ENCODE measurements around the gene ALG14.

ALG14 gene

GRCh38 chr1:94955767-94956632 is 116.8 kb downstream of the ALG14 start:
- H3K4me2 ChIP-seq (ENCODE audit: low read length) = no peak overlapping the region
- no peak overlapping the region for H2AFZ ChIP-seq (ENCODE audit: low read depth, low read length)
- H3K4me3 ChIP-seq (ENCODE audit: low read length) = no peak overlapping the region
- H4K20me1 ChIP-seq (ENCODE audit: insufficient read depth, low read length) = no peaks in the 10 kb centered on the region
- no peaks in the 10 kb centered on the region for H3K27me3 ChIP-seq (ENCODE audit: low read depth, low read length)
- H3K4me1 ChIP-seq (ENCODE audit: low read length) = peaks cover under 1% of the 10 kb centered on the region
- H3K9me3 ChIP-seq (ENCODE audit: insufficient read depth, low read length) = no peaks in the 10 kb centered on the region
- no peak overlapping the region for H3K9ac ChIP-seq (ENCODE audit: low read length)
- TF ChIP-seq, protein P1, sequence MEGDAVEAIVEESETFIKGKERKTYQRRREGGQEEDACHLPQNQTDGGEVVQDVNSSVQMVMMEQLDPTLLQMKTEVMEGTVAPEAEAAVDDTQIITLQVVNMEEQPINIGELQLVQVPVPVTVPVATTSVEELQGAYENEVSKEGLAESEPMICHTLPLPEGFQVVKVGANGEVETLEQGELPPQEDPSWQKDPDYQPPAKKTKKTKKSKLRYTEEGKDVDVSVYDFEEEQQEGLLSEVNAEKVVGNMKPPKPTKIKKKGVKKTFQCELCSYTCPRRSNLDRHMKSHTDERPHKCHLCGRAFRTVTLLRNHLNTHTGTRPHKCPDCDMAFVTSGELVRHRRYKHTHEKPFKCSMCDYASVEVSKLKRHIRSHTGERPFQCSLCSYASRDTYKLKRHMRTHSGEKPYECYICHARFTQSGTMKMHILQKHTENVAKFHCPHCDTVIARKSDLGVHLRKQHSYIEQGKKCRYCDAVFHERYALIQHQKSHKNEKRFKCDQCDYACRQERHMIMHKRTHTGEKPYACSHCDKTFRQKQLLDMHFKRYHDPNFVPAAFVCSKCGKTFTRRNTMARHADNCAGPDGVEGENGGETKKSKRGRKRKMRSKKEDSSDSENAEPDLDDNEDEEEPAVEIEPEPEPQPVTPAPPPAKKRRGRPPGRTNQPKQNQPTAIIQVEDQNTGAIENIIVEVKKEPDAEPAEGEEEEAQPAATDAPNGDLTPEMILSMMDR (IDR thresholded peaks at IDR 0.05; ENCODE audit: low read depth, low read length) = no peak
- TF ChIP-seq EZH2phosphoT487 (IDR thresholded peaks at IDR 0.05; ENCODE audit: low read depth) = no peak
- H3K36me3 ChIP-seq (replicated peaks; ENCODE audit: low read depth, low read length) = no peaks in the 10 kb centered on the region
- no peak overlapping the region for H3K27ac ChIP-seq (ENCODE audit: low read length)
- no peaks in the 10 kb centered on the region for H3K79me2 ChIP-seq (ENCODE audit: low read length)

- Histone ChIP-seq H3K4me2 (ENCODE audit: low read length) (no peak overlapping the region), H3K79me2 (ENCODE audit: low read length) (no peaks in the 10 kb centered on the region), H3K9me3 (ENCODE audit: insufficient read depth, low read length) (no peaks in the 10 kb centered on the region), H3K27ac (ENCODE audit: low read length) (no peak overlapping the region), H3K9ac (ENCODE audit: low read length) (no peak overlapping the region), H3K36me3 (replicated peaks; ENCODE audit: low read depth, low read length) (no peaks in the 10 kb centered on the region), H3K4me1 (ENCODE audit: low read length) (no peaks in the 10 kb centered on the region), H3K4me3 (ENCODE audit: low read length) (no peak overlapping the region), H3K27me3 (ENCODE audit: low read depth, low read length) (no peaks in the 10 kb centered on the region), H4K20me1 (ENCODE audit: insufficient read depth, low read length) (no peaks in the 10 kb centered on the region), H2AFZ (ENCODE audit: low read depth, low read length) (no peak overlapping the region)
- TF ChIP-seq, protein P1 (IDR thresholded peaks at IDR 0.05; ENCODE audit: low read depth, low read length) = no peak
- no peak for TF ChIP-seq EZH2phosphoT487 (IDR thresholded peaks at IDR 0.05; ENCODE audit: low read depth)
Observed at GRCh38 chr1:94954263-94955220, 118.2 kb downstream of the ALG14 start.

GRCh38 chr1:94953746-94954145 is 119.0 kb downstream of the ALG14 start:
- Histone ChIP-seq H3K27ac (ENCODE audit: low read length) (no peak overlapping the region), H2AFZ (ENCODE audit: low read depth, low read length) (no peak overlapping the region), H3K4me3 (ENCODE audit: low read length) (no peak overlapping the region), H3K9me3 (ENCODE audit: insufficient read depth, low read length) (no peaks in the 10 kb centered on the region), H3K36me3 (replicated peaks; ENCODE audit: low read depth, low read length) (no peaks in the 10 kb centered on the region), H3K27me3 (ENCODE audit: low read depth, low read length) (no peaks in the 10 kb centered on the region), H3K4me2 (ENCODE audit: low read length) (no peak overlapping the region), H3K79me2 (ENCODE audit: low read length) (no peaks in the 10 kb centered on the region), H4K20me1 (ENCODE audit: insufficient read depth, low read length) (no peaks in the 10 kb centered on the region), H3K9ac (ENCODE audit: low read length) (no peak overlapping the region), H3K4me1 (ENCODE audit: low read length) (no peaks in the 10 kb centered on the region)
- TF ChIP-seq, protein P1 (IDR thresholded peaks at IDR 0.05; ENCODE audit: low read depth, low read length) = no peak
- TF ChIP-seq EZH2phosphoT487 (IDR thresholded peaks at IDR 0.05; ENCODE audit: low read depth) = no peak

DNA sequence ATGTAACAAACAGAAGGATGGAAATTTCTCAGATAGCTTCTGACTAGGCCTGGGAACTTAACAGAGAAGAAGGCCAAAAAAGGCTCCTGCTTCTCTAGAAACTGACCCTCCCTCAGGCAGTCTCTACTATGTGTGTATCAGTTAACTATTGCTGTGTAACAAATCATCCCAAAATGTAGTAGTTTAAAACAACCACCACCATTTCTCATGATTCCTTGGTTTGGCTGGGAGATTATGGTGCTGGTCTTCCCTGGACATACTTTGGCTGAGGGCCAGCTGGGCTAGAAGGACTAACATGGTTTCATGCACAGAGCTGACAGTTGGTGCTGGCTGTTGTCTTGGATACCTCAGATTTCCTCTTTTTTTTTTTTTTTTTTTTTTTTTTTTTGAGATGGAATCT is 119.6 kb downstream of the ALG14 start:
- Histone ChIP-seq H3K79me2 (ENCODE audit: low read length) (no peaks in the 10 kb centered on the region), H3K4me1 (ENCODE audit: low read length) (no peaks in the 10 kb centered on the region), H3K36me3 (replicated peaks; ENCODE audit: low read depth, low read length) (no peaks in the 10 kb centered on the region), H4K20me1 (ENCODE audit: insufficient read depth, low read length) (no peaks in the 10 kb centered on the region), H3K4me2 (ENCODE audit: low read length) (no peak overlapping the region), H3K9ac (ENCODE audit: low read length) (no peak overlapping the region), H2AFZ (ENCODE audit: low read depth, low read length) (no peak overlapping the region), H3K4me3 (ENCODE audit: low read length) (no peak overlapping the region), H3K9me3 (ENCODE audit: insufficient read depth, low read length) (no peaks in the 10 kb centered on the region), H3K27ac (ENCODE audit: low read length) (no peak overlapping the region), H3K27me3 (ENCODE audit: low read depth, low read length) (no peaks in the 10 kb centered on the region)
- TF ChIP-seq, protein P1 (IDR thresholded peaks at IDR 0.05; ENCODE audit: low read depth, low read length) = no peak
- no peak for TF ChIP-seq EZH2phosphoT487 (IDR thresholded peaks at IDR 0.05; ENCODE audit: low read depth)
